HCT116 (cell line): ENCODE results near the gene EP400. TPM values are rescaled to one million over a fixed set of nuclear protein-coding genes. Genes with fewer than 3 reads are reported as not detected.

Experiments
- ATAC-seq: fragments of 200-7000 bp; cut with Tn5 transposase; 2 replicates; pipeline ENCODE4 v1.9.1; 2020; ENCODE audit warnings: mild to moderate bottlenecking, moderate library complexity
- BruUV-seq: library from RNA; stranded (reverse); fragments of 400-500 nt; replicated peaks from 2 replicates; lab custom pipeline; 2021; lab: Mats Ljungman, UMichigan
- CTCF ChIA-PET: fragments of 300-600 bp; sonication (Branson Sonifier 250); formaldehyde crosslinking; loops from one replicate; lab custom pipeline; 2021; ENCODE audit warnings: antibody characterized with exemption; lab: Charles Lee
- POLR2A ChIA-PET: fragments of 300-600, 350-600 bp; sonication (Branson Sonifier 250); formaldehyde crosslinking; loops from one replicate; lab custom pipeline; 2021; ENCODE audit warnings: antibody characterized with exemption; lab: Charles Lee
- RAD21 ChIA-PET, 2 experiments: fragments of 300-600 bp; sonication (Branson Sonifier 250); formaldehyde crosslinking; loops; one replicate each; lab custom pipeline; 2023; ENCODE audit warnings: low total read pairs in 2 of 2; ENCODE audit not compliant: uncharacterized antibody in 2 of 2, unreplicated experiment in 2 of 2, low non-redundant PET in 1 of 2; lab: Charles Lee
- DNase-seq: peaks from one replicate; pipeline ENCODE4 v3.0.0-alpha.2; 2010; ENCODE audit warnings: low read depth, low spot score
- H2AFZ ChIP-seq: fragments of 200-600 bp; shearing (Covaris generic), sonication (generic); 2 replicates; pipeline ENCODE4 v1.6.1; 2017; ENCODE audit warnings: low read depth, mixed run types, mixed read lengths, antibody characterized with exemption, low read length; ENCODE audit not compliant: poor library complexity, severe bottlenecking
- H3K27ac ChIP-seq: 2 replicates; pipeline ENCODE4 v1.5.1; 2012; ENCODE audit warnings: low read depth, low read length
- H3K27me3 ChIP-seq: fragments of 200-600 bp; sonication (generic); 2 replicates; pipeline ENCODE4 v1.6.1; 2016; ENCODE audit warnings: mixed run types, low read length, mixed read lengths; ENCODE audit not compliant: insufficient read depth
- H3K36me3 ChIP-seq, 2 experiments: fragments of 200-500 bp in 1 of 2; fragments of 200-600 bp in 1 of 2; sonication (Bioruptor generic) in 1 of 2; sonication (generic) in 1 of 2; 2 replicates each; pipeline versions ENCODE4 v1.5.1 to v1.6.1; 2014 to 2016; ENCODE audit warnings: low read length in 2 of 2, inconsistent platforms in 1 of 2, mixed read lengths in 1 of 2, mixed run types in 1 of 2; ENCODE audit not compliant: insufficient read depth in 2 of 2, control insufficient read depth in 1 of 2
- H3K4me1 ChIP-seq, 2 experiments: fragments of 200-600 bp in 1 of 2; sonication (generic) in 1 of 2; 2 replicates each; pipeline versions ENCODE4 v1.5.1 to v1.6.1; 2012 to 2017; ENCODE audit warnings: low read length in 2 of 2, inconsistent platforms in 1 of 2, mild to moderate bottlenecking in 1 of 2, mixed read lengths in 1 of 2, mixed run types in 1 of 2, moderate library complexity in 1 of 2; ENCODE audit not compliant: insufficient read depth in 2 of 2, control insufficient read depth in 1 of 2
- H3K4me2 ChIP-seq: fragments of 200-600 bp; sonication (generic); 2 replicates; pipeline ENCODE4 v1.6.1; 2017; ENCODE audit warnings: mixed run types, low read length, mixed read lengths
- H3K4me3 ChIP-seq, 2 experiments: fragments of 200-600 bp in 1 of 2; sonication (generic) in 1 of 2; replicated peaks in 1 of 2; 2 replicates each; pipeline ENCODE4 v1.5.1; 2011 to 2016; ENCODE audit warnings: low read length in 2 of 2, control low read depth in 1 of 2, low read depth in 1 of 2, mild to moderate bottlenecking in 1 of 2, mixed read lengths in 1 of 2, mixed run types in 1 of 2
- H3K79me2 ChIP-seq: fragments of 200-600 bp; sonication (generic); 2 replicates; pipeline ENCODE4 v1.6.1; 2017; ENCODE audit warnings: mild to moderate bottlenecking, mixed run types, low read length, moderate library complexity, mixed read lengths; ENCODE audit not compliant: insufficient read depth
- H3K9ac ChIP-seq: fragments of 200-600 bp; sonication (generic); 2 replicates; pipeline ENCODE4 v1.6.1; 2016; ENCODE audit warnings: low read length, mixed read lengths
- H3K9me2 ChIP-seq: fragments of 200-600 bp; sonication (generic), shearing (Covaris generic); 2 replicates; pipeline ENCODE4 v1.6.1; 2017; ENCODE audit warnings: mixed run types, mild to moderate bottlenecking, moderate library complexity; ENCODE audit not compliant: insufficient read depth
- H3K9me3 ChIP-seq, 2 experiments: fragments of 200-500 bp in 1 of 2; fragments of 200-600 bp in 1 of 2; sonication (Bioruptor generic) in 1 of 2; sonication (generic) in 1 of 2; 2 replicates each; pipeline ENCODE4 v1.6.1; 2014 to 2017; ENCODE audit warnings: low read length in 2 of 2, mixed read lengths in 2 of 2, inconsistent platforms in 1 of 2, low read depth in 1 of 2, mild to moderate bottlenecking in 1 of 2, mixed run types in 1 of 2, moderate library complexity in 1 of 2; ENCODE audit not compliant: control insufficient read depth in 1 of 2, insufficient read depth in 1 of 2
- H4K20me1 ChIP-seq: fragments of 200-600 bp; sonication (generic), shearing (Covaris generic); 2 replicates; pipeline ENCODE4 v1.6.1; 2017; ENCODE audit warnings: mixed run types, mild to moderate bottlenecking, moderate library complexity; ENCODE audit not compliant: insufficient read depth
- CBX3 ChIP-seq: IDR thresholded peaks from 2 replicates; pipeline ENCODE4 v1.6.1; 2012; ENCODE audit warnings: low read depth
- CTCF ChIP-seq, 3 experiments: fragments of 200-600 bp in 1 of 3; sonication (generic) in 1 of 3; IDR thresholded peaks in 2 of 3; conservative IDR thresholded peaks in 1 of 3; 2 replicates each; pipeline ENCODE4 v1.5.1; 2012 to 2017; ENCODE audit warnings: low read depth in 2 of 3, low read length in 2 of 3, antibody characterized with exemption in 1 of 3, borderline replicate concordance in 1 of 3, control low read depth in 1 of 3, mild to moderate bottlenecking in 1 of 3, mixed read lengths in 1 of 3, mixed run types in 1 of 3, moderate library complexity in 1 of 3; ENCODE audit not compliant: insufficient read depth in 1 of 3
- EGR1 ChIP-seq: IDR thresholded peaks from 2 replicates; pipeline ENCODE4 v1.6.1; 2012; ENCODE audit warnings: low read depth
- EZH2phosphoT487 ChIP-seq: fragments of 200-600 bp; IDR thresholded peaks from 2 replicates; pipeline ENCODE4 v1.6.1; 2018; ENCODE audit warnings: antibody characterized with exemption, borderline replicate concordance
- FOSL1 ChIP-seq: IDR thresholded peaks from 2 replicates; pipeline ENCODE4 v1.6.1; 2012; ENCODE audit warnings: low read depth
- JUND ChIP-seq: IDR thresholded peaks from 2 replicates; pipeline ENCODE4 v1.6.1; 2012
- POLR2A ChIP-seq: IDR thresholded peaks from 2 replicates; pipeline ENCODE4 v1.7.0; 2011; ENCODE audit warnings: borderline replicate concordance; ENCODE audit not compliant: insufficient read depth, insufficient read length; ENCODE audit errors: extremely low read depth
- SIN3A ChIP-seq: IDR thresholded peaks from 2 replicates; pipeline ENCODE4 v1.6.1; 2012; ENCODE audit warnings: low read depth
- SRF ChIP-seq: IDR thresholded peaks from 2 replicates; pipeline ENCODE4 v1.6.1; 2012; ENCODE audit warnings: low read depth
- TCF7L2 ChIP-seq: IDR thresholded peaks from 2 replicates; pipeline ENCODE4 v1.7.0; 2011; ENCODE audit warnings: borderline replicate concordance, inconsistent platforms; ENCODE audit not compliant: insufficient read depth, insufficient read length; ENCODE audit errors: extremely low read depth
- YY1 ChIP-seq: IDR thresholded peaks from 2 replicates; pipeline ENCODE4 v1.6.1; 2011; ENCODE audit warnings: low read length, low read depth, moderate library complexity, mild to moderate bottlenecking; ENCODE audit not compliant: insufficient replicate concordance; ENCODE audit errors: extremely low read depth
- ZFX ChIP-seq: fragments of 450-650 bp; IDR thresholded peaks from 2 replicates; pipeline ENCODE4 v1.6.1; 2017
- ZNF274 ChIP-seq: fragments of 200-500 bp; sonication (Bioruptor generic); IDR thresholded peaks from 2 replicates; pipeline ENCODE4 v1.6.1; 2014; ENCODE audit warnings: mild to moderate bottlenecking, low read depth, low read length, inconsistent platforms
- intact Hi-C: fragments of 100-400 bp; cut with micrococcal nuclease; formaldehyde crosslinking; loops from 2 replicates; pipeline ENCODE4 v1.10.0; 2022
- total RNA-seq: library from RNA; stranded (reverse); gene quantifications from one replicate; pipeline ENCODE4 v1.2.1, GENCODE V29; 2021; ENCODE audit not compliant: unreplicated experiment
- TF ChIP-seq, protein P1 (sequence below): IDR thresholded peaks from 2 replicates; pipeline ENCODE4 v1.6.1; 2011; ENCODE audit warnings: mild to moderate bottlenecking, low read length, moderate library complexity; ENCODE audit not compliant: insufficient replicate concordance; ENCODE audit errors: extremely low read depth
- TF ChIP-seq, protein P2 (sequence below): IDR thresholded peaks from 2 replicates; pipeline ENCODE4 v1.6.1; 2012

The EP400 gene
- total RNA-seq, 1 experiment from 2014 or later, result 54.5 TPM

DNA sequence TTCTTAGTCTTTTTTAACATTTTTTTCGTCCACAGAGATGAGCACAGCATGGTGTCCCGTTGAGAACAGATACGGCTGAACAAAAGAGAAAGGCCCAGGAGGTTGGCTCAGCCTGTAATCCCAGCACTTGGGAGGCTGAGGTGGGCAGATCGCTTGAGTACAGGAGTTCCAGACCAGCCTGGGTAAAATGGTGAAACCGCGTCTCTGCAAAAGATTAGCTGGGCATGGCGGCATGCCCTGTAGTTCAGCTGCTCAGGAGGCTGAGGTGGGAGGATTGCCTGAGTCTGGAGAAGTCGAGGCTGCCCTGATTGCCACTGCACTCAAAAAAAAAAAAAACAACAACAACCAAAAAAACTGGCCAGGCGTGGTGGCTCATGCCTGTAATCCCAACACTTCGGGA lies 5.9 kb upstream of the EP400 start:
- CTCF ChIA-PET, result no interaction called here
- H3K9me3 ChIP-seq, result no peaks in the 10 kb centered on the region
- H3K9ac ChIP-seq, result no peak overlapping the region
- TF ChIP-seq SIN3A, result no peak
- no peak for TF ChIP-seq ZFX
- TF ChIP-seq JUND, result no peak
- TF ChIP-seq ZNF274, result no peak
- no peak for TF ChIP-seq SRF
- no peak for TF ChIP-seq CTCF (IDR thresholded peaks at IDR 0.05 in 2 of 3, conservative IDR thresholded peaks at IDR 0.05 in 1 of 3; ENCODE audit: borderline replicate concordance in 1 of 3, insufficient read depth in 1 of 3, low read depth in 2 of 3, low read length in 2 of 3)
- TF ChIP-seq, protein P1, sequence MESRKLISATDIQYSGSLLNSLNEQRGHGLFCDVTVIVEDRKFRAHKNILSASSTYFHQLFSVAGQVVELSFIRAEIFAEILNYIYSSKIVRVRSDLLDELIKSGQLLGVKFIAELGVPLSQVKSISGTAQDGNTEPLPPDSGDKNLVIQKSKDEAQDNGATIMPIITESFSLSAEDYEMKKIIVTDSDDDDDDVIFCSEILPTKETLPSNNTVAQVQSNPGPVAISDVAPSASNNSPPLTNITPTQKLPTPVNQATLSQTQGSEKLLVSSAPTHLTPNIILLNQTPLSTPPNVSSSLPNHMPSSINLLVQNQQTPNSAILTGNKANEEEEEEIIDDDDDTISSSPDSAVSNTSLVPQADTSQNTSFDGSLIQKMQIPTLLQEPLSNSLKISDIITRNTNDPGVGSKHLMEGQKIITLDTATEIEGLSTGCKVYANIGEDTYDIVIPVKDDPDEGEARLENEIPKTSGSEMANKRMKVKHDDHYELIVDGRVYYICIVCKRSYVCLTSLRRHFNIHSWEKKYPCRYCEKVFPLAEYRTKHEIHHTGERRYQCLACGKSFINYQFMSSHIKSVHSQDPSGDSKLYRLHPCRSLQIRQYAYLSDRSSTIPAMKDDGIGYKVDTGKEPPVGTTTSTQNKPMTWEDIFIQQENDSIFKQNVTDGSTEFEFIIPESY, result no peak
- TF ChIP-seq CBX3, result no peak
- TF ChIP-seq YY1, result no peak
- no peak for TF ChIP-seq FOSL1
- TF ChIP-seq POLR2A, result no peak
- no peak for TF ChIP-seq EZH2phosphoT487
- TF ChIP-seq, protein P2, sequence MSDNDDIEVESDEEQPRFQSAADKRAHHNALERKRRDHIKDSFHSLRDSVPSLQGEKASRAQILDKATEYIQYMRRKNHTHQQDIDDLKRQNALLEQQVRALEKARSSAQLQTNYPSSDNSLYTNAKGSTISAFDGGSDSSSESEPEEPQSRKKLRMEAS, result no peak
- TF ChIP-seq TCF7L2, result no peak
- no peak for TF ChIP-seq EGR1
- intact Hi-C loops, result no loop called here
- DNase-seq (no peak), ATAC-seq (no peak)
- no peaks in the 10 kb centered on the region for H4K20me1 ChIP-seq
- peaks cover 23 to 33% of the 10 kb centered on the region in 2 experiments; a peak in 3 of 4 replicates for H3K36me3 ChIP-seq
- no peak overlapping the region for H2AFZ ChIP-seq
- H3K9me2 ChIP-seq, result no peaks in the 10 kb centered on the region
- BruUV-seq, result no TSS peak
- H3K79me2 ChIP-seq, result no peaks in the 10 kb centered on the region; the same call in 1 of the 2 replicates
- peaks cover 0 to 4% of the 10 kb centered on the region in 2 experiments; a peak in 1 of 4 replicates for H3K4me1 ChIP-seq
- no peak overlapping the region for H3K4me3 ChIP-seq
- H3K27me3 ChIP-seq, result no peaks in the 10 kb centered on the region
- POLR2A ChIA-PET, result no interaction called here
- no peak overlapping the region for H3K27ac ChIP-seq
- RAD21 ChIA-PET, result no interaction called here
- no peak overlapping the region for H3K4me2 ChIP-seq
